Measurements from ENCODE around the gene CACNA1C. TPM values are rescaled to one million over a fixed set of nuclear protein-coding genes. Genes with fewer than 3 reads are reported as not detected.

Gene CACNA1C
- total RNA-seq, 2 donors from 2014 or later = 0.86 to 6.3 TPM

DNA sequence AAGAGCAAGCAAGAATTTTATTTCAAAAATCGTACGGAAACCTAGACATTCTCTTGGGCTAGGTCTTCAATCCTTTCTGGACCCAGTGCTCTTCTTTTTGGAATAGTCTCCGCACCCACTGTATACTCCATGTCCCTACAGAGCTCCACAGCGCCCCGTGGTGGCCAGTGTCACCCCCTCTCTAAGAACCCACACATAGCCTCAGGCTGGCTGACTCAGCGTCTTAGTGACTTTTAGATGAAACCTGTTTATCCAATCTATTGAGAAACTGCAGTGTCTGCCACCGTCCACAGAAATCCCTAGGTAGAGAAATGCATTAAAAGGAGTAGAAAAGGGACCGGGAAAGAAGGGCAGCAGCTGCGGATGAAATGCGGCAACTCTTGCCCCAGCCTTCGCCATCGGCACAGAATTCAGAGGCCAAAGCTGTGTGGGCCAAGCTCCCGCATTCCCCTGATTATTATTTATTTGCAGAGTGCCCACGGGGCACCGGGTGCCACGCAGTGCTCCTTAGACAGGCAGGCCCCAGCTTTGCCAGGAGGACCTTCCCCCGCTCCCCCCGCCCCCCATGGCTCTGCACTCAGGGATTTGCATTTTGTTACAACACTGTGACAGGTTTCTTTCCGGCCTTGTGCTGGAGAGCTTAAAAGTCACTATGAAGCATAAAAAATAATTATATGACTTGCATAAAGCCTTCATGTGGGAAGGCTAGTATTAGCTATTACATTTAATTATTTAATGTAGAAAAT lies 571.9 kb downstream of the CACNA1C start:
- Histone ChIP-seq H3K9ac (ENCODE audit: extremely low read depth, low read length, poor library complexity, severe bottlenecking) (no peak overlapping the region), H3K4me1 (ENCODE audit: control insufficient read depth, insufficient read depth, low read length) (no peaks in the 10 kb centered on the region), H3K27ac (ENCODE audit: low read depth, low read length) (no peak overlapping the region), H3K27me3 (ENCODE audit: control insufficient read depth, insufficient read depth, low read length, poor library complexity, severe bottlenecking) (no peaks in the 10 kb centered on the region), H3K9me3 (ENCODE audit: control insufficient read depth, low read length) (no peaks in the 10 kb centered on the region), H3K4me3 (ENCODE audit: low read length) (no peak overlapping the region), H3K36me3 (ENCODE audit: control insufficient read depth, insufficient read depth, low read length) (no peaks in the 10 kb centered on the region)
- peak overlapping the region; percentile 83 for H3K27ac Mint-ChIP-seq
- WGBS, 2 experiments (ENCODE audit: insufficient coverage in 1 of 2, insufficient read length in 1 of 2) = 57 to 61% methylated on average over 15 to 19 of the region's 19 CpGs
- peak; percentile 96 for DNase-seq
- H3K27me3 Mint-ChIP-seq (ENCODE audit: insufficient read depth) = peaks cover 16% of the 10 kb centered on the region
- H3K4me1 Mint-ChIP-seq = peaks cover 20% of the 10 kb centered on the region
- H3K9me3 Mint-ChIP-seq = no peaks in the 10 kb centered on the region
- H3K4me3 Mint-ChIP-seq = no peak overlapping the region
- TF ChIP-seq, protein P1, sequence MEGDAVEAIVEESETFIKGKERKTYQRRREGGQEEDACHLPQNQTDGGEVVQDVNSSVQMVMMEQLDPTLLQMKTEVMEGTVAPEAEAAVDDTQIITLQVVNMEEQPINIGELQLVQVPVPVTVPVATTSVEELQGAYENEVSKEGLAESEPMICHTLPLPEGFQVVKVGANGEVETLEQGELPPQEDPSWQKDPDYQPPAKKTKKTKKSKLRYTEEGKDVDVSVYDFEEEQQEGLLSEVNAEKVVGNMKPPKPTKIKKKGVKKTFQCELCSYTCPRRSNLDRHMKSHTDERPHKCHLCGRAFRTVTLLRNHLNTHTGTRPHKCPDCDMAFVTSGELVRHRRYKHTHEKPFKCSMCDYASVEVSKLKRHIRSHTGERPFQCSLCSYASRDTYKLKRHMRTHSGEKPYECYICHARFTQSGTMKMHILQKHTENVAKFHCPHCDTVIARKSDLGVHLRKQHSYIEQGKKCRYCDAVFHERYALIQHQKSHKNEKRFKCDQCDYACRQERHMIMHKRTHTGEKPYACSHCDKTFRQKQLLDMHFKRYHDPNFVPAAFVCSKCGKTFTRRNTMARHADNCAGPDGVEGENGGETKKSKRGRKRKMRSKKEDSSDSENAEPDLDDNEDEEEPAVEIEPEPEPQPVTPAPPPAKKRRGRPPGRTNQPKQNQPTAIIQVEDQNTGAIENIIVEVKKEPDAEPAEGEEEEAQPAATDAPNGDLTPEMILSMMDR (conservative IDR thresholded peaks at IDR 0.05) = peak; percentile 100
- no peaks in the 10 kb centered on the region for H3K36me3 Mint-ChIP-seq (ENCODE audit: low read depth)

DNA sequence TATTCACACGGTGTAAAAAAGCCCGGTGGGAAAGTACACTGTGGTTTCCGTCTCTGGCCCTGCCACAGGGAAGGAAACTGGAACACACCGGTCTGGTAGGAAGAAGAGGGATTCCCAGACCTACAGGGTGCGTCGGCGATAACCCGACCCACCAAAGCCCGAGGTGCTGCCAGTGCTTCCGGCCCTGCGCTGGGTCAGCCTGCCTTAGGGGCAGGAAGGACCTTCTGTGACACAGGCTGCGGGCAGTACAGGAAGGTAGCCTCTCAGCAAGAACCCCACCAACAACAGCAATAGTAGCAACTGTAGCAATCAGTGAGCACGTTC lies 572.5 kb downstream of the CACNA1C start:
- no peaks in the 10 kb centered on the region for H3K36me3 Mint-ChIP-seq (ENCODE audit: low read depth)
- no peak overlapping the region for H3K27ac Mint-ChIP-seq
- Histone ChIP-seq H3K9ac (ENCODE audit: extremely low read depth, low read length, poor library complexity, severe bottlenecking) (no peak overlapping the region), H3K4me1 (ENCODE audit: control insufficient read depth, insufficient read depth, low read length) (no peaks in the 10 kb centered on the region), H3K4me3 (ENCODE audit: low read length) (no peak overlapping the region), H3K27me3 (ENCODE audit: control insufficient read depth, insufficient read depth, low read length, poor library complexity, severe bottlenecking) (no peaks in the 10 kb centered on the region), H3K27ac (ENCODE audit: low read depth, low read length) (no peak overlapping the region), H3K9me3 (ENCODE audit: control insufficient read depth, low read length) (no peaks in the 10 kb centered on the region), H3K36me3 (ENCODE audit: control insufficient read depth, insufficient read depth, low read length) (no peaks in the 10 kb centered on the region)
- H3K9me3 Mint-ChIP-seq = no peaks in the 10 kb centered on the region
- peaks cover 20% of the 10 kb centered on the region for H3K4me1 Mint-ChIP-seq
- 73 to 100% methylated on average over 2 to 13 of the region's 13 CpGs for WGBS, 2 experiments (ENCODE audit: insufficient coverage in 1 of 2, insufficient read length in 1 of 2)
- H3K27me3 Mint-ChIP-seq (ENCODE audit: insufficient read depth) = peaks cover 16% of the 10 kb centered on the region
- DNase-seq = peak; percentile 68
- H3K4me3 Mint-ChIP-seq = no peak overlapping the region
- TF ChIP-seq, protein P1 (conservative IDR thresholded peaks at IDR 0.05) = no peak

DNA sequence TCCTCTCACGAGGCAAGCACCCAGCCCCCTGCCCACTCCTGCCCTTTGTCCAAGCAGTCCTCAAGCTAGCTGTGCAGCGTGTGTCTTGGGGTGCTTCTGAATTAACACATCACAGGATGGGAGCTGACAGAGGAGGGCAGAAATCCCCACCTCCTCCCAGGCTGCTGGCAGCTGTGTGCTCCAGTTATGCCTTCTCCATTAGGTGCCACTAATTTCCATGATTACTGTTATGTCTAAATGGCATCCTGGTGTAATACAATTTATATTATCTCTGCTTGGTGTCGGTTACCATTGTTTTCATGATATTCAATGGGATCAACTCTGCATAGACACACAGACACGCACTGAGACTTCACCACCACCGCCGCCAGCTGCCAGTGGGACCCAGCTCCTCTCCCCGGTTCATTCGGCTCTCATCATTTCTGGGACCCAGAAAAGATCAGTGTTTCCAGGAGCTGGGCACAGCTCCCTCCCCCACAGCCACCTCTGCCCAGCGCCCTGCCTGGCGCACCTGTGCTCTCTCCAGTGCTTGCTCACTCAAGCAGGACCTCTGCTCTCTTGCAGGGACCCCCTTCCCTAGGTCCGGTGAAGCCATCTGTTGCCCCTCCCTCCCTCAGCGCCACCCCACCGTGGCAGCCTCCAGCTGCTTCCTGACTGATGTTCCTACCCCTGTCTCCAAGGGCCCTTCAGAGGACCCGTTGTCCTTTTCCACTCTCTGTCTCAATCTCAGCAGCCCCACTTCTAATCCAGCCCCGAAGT lies 574.5 kb downstream of the CACNA1C start:
- H3K36me3 ChIP-seq (ENCODE audit: control insufficient read depth, insufficient read depth, low read length) = no peaks in the 10 kb centered on the region
- H3K27ac ChIP-seq (ENCODE audit: low read depth, low read length) = no peak overlapping the region
- peak overlapping the region; percentile 18 for H3K27ac Mint-ChIP-seq
- H3K27me3 ChIP-seq (ENCODE audit: control insufficient read depth, insufficient read depth, low read length, poor library complexity, severe bottlenecking) = no peaks in the 10 kb centered on the region
- no peak overlapping the region for H3K9ac ChIP-seq (ENCODE audit: extremely low read depth, low read length, poor library complexity, severe bottlenecking)
- WGBS, 2 experiments (ENCODE audit: insufficient coverage in 1 of 2, insufficient read length in 1 of 2) = 73 to 82% methylated on average over 7 to 15 of the region's 15 CpGs
- H3K27me3 Mint-ChIP-seq (ENCODE audit: insufficient read depth) = peaks cover 20% of the 10 kb centered on the region
- no peaks in the 10 kb centered on the region for H3K36me3 Mint-ChIP-seq (ENCODE audit: low read depth)
- H3K4me3 ChIP-seq (ENCODE audit: low read length) = no peak overlapping the region
- H3K9me3 Mint-ChIP-seq = no peaks in the 10 kb centered on the region
- no peak overlapping the region for H3K4me3 Mint-ChIP-seq
- DNase-seq = no peak
- TF ChIP-seq, protein P1 (conservative IDR thresholded peaks at IDR 0.05) = no peak
- peaks cover 20% of the 10 kb centered on the region for H3K4me1 Mint-ChIP-seq
- no peaks in the 10 kb centered on the region for H3K9me3 ChIP-seq (ENCODE audit: control insufficient read depth, low read length)
- no peaks in the 10 kb centered on the region for H3K4me1 ChIP-seq (ENCODE audit: control insufficient read depth, insufficient read depth, low read length)

All from endodermal cell (in vitro differentiated cells).